HEK293 (cell line): ENCODE data around the gene DEUP1.

Experiments used
- CTCF ChIA-PET: fragments of 350-600 bp; formaldehyde crosslinking; extraction: SDS; loops from one replicate; lab custom pipeline; 2021; ENCODE audit warnings: antibody characterized with exemption; lab: Yijun Ruan, JAX
- POLR2A ChIA-PET: fragments of 300-600 bp; formaldehyde crosslinking; extraction: SDS; loops from one replicate; lab custom pipeline; 2020; ENCODE audit warnings: antibody characterized with exemption, inconsistent platforms; lab: Yijun Ruan, JAX
- H3K27ac ChIP-seq: fragments of 200-500 bp; sonication (Bioruptor generic); 2 replicates; pipeline ENCODE4 v1.5.1; 2014; ENCODE audit warnings: low read depth, low read length, control low read depth, inconsistent platforms; ENCODE audit errors: extremely low read depth
- H3K36me3 ChIP-seq, 2 experiments: fragments of 200-500 bp in 1 of 2; sonication (Bioruptor generic) in 1 of 2; 1 replicate in 1 of 2; 2 replicates in 1 of 2; pipeline ENCODE4 v1.5.1; 2014 to 2017; ENCODE audit warnings: inconsistent platforms in 2 of 2, low read length in 2 of 2; ENCODE audit not compliant: control insufficient read depth in 2 of 2, insufficient read depth in 1 of 2
- H3K4me1 ChIP-seq: fragments of 200-500 bp; sonication (Bioruptor generic); 2 replicates; pipeline ENCODE4 v1.5.1; 2014; ENCODE audit warnings: mild to moderate bottlenecking, low read length, inconsistent platforms; ENCODE audit not compliant: control insufficient read depth, insufficient read depth
- H3K4me3 ChIP-seq: 2 replicates; pipeline ENCODE4 v1.5.1; 2011; ENCODE audit warnings: low read depth, mild to moderate bottlenecking, control low read depth, low read length, moderate library complexity
- H3K9me3 ChIP-seq: fragments of 200-500 bp; sonication (Bioruptor generic); 2 replicates; pipeline ENCODE4 v1.5.1; 2014; ENCODE audit warnings: low read depth, low read length, inconsistent platforms; ENCODE audit not compliant: control insufficient read depth, insufficient read depth
- GLIS1 ChIP-seq: fragments of 450-650 bp; formaldehyde crosslinking; IDR thresholded peaks from 2 replicates; pipeline ENCODE4 v1.5.1; 2016; ENCODE audit warnings: missing biosample characterization, missing genetic modification characterization
- KLF10 ChIP-seq: fragments of 450-650 bp; IDR thresholded peaks from 2 replicates; pipeline ENCODE4 v1.5.1; 2018; ENCODE audit warnings: missing biosample characterization, mild to moderate bottlenecking, missing genetic modification characterization
- MYNN ChIP-seq: fragments of 450-650 bp; formaldehyde crosslinking; IDR thresholded peaks from 2 replicates; pipeline ENCODE4 v1.5.1; 2016; ENCODE audit warnings: missing biosample characterization, missing genetic modification characterization, borderline replicate concordance
- OVOL3 ChIP-seq: fragments of 450-650 bp; formaldehyde crosslinking; IDR thresholded peaks from 2 replicates; pipeline ENCODE4 v1.5.1; 2016; ENCODE audit warnings: missing biosample characterization, missing genetic modification characterization
- TSHZ1 ChIP-seq: fragments of 450-650 bp; formaldehyde crosslinking; IDR thresholded peaks from 2 replicates; pipeline ENCODE4 v1.5.1; 2016; ENCODE audit warnings: missing biosample characterization, missing genetic modification characterization, borderline replicate concordance
- ZBTB11 ChIP-seq: fragments of 450-650 bp; formaldehyde crosslinking; conservative IDR thresholded peaks from 2 replicates; pipeline ENCODE4 v1.5.1; 2016; ENCODE audit warnings: low read depth, missing biosample characterization, missing genetic modification characterization
- ZFP69B ChIP-seq: fragments of 450-650 bp; formaldehyde crosslinking; IDR thresholded peaks from 2 replicates; pipeline ENCODE4 v1.5.1; 2016; ENCODE audit warnings: missing biosample characterization, missing genetic modification characterization
- ZNF18 ChIP-seq: fragments of 450-650 bp; formaldehyde crosslinking; IDR thresholded peaks from 2 replicates; pipeline ENCODE4 v1.5.1; 2016; ENCODE audit warnings: missing biosample characterization, missing genetic modification characterization
- ZNF223 ChIP-seq: fragments of 450-650 bp; formaldehyde crosslinking; IDR thresholded peaks from 2 replicates; pipeline ENCODE4 v1.5.1; 2016; ENCODE audit warnings: missing biosample characterization, missing genetic modification characterization
- ZNF23 ChIP-seq: fragments of 450-650 bp; formaldehyde crosslinking; IDR thresholded peaks from 2 replicates; pipeline ENCODE4 v1.5.1; 2016; ENCODE audit warnings: missing biosample characterization, missing genetic modification characterization, borderline replicate concordance
- ZNF404 ChIP-seq: fragments of 450-650 bp; formaldehyde crosslinking; IDR thresholded peaks from 2 replicates; pipeline ENCODE4 v1.5.1; 2017; ENCODE audit warnings: missing biosample characterization, missing genetic modification characterization
- ZNF416 ChIP-seq: fragments of 450-650 bp; formaldehyde crosslinking; IDR thresholded peaks from 2 replicates; pipeline ENCODE4 v1.5.1; 2016; ENCODE audit warnings: missing biosample characterization, missing genetic modification characterization
- ZNF518A ChIP-seq: fragments of 450-650 bp; formaldehyde crosslinking; conservative IDR thresholded peaks from 2 replicates; pipeline ENCODE4 v1.5.1; 2016; ENCODE audit warnings: low read depth, missing biosample characterization, missing genetic modification characterization
- ZNF529 ChIP-seq: fragments of 450-650 bp; formaldehyde crosslinking; IDR thresholded peaks from 2 replicates; pipeline ENCODE4 v1.5.1; 2017; ENCODE audit warnings: missing genetic modification characterization, missing biosample characterization; ENCODE audit not compliant: insufficient replicate concordance
- ZNF596 ChIP-seq: fragments of 450-650 bp; IDR thresholded peaks from 2 replicates; pipeline ENCODE4 v1.5.0; 2018; ENCODE audit warnings: missing biosample characterization, mild to moderate bottlenecking, missing genetic modification characterization, moderate library complexity
- ZNF654 ChIP-seq: fragments of 450-650 bp; formaldehyde crosslinking; IDR thresholded peaks from 2 replicates; pipeline ENCODE4 v1.5.1; 2016; ENCODE audit warnings: low read depth, missing biosample characterization, missing genetic modification characterization
- ZNF701 ChIP-seq: fragments of 450-650 bp; formaldehyde crosslinking; IDR thresholded peaks from 2 replicates; pipeline ENCODE4 v1.5.1; 2016; ENCODE audit warnings: missing biosample characterization, missing genetic modification characterization
- ZNF76 ChIP-seq: fragments of 450-650 bp; formaldehyde crosslinking; IDR thresholded peaks from 2 replicates; pipeline ENCODE4; 2016; ENCODE audit warnings: low read depth, missing biosample characterization, missing genetic modification characterization, borderline replicate concordance
- ZSCAN4 ChIP-seq: fragments of 450-650 bp; formaldehyde crosslinking; IDR thresholded peaks from 2 replicates; pipeline ENCODE4 v1.5.1; 2017; ENCODE audit warnings: missing biosample characterization, missing genetic modification characterization

The DEUP1 gene

GRCh38 chr11:93288767-93289166 is 41.8 kb upstream of the DEUP1 start:
- ChIA-PET POLR2A (no interaction called here), CTCF (no interaction called here)
- no peaks in the 10 kb centered on the region for H3K9me3 ChIP-seq
- no peak for TF ChIP-seq ZBTB11 (tag by site-specific recombination)
- no peak for TF ChIP-seq GLIS1 (tag by site-specific recombination)
- no peak for TF ChIP-seq ZNF701 (tag by site-specific recombination)
- no peak for TF ChIP-seq MYNN
- no peaks in the 10 kb centered on the region; the same call in 1 of the 2 replicates for H3K4me1 ChIP-seq
- H3K36me3 ChIP-seq: no peaks in the 10 kb centered on the region
- H3K27ac ChIP-seq: no peak overlapping the region
- H3K4me3 ChIP-seq: no peak overlapping the region

- CTCF ChIA-PET: no interaction called here
- TF ChIP-seq ZNF223 (tag by site-specific recombination) (no peak), ZNF416 (tag by site-specific recombination) (no peak), ZNF701 (tag by site-specific recombination) (no peak), ZNF404 (tag by site-specific recombination) (no peak), ZNF529 (tag by site-specific recombination) (no peak), ZNF76 (tag by site-specific recombination) (no peak), OVOL3 (tag by site-specific recombination) (no peak), ZNF654 (tag by site-specific recombination) (no peak), ZFP69B (tag by site-specific recombination) (no peak), TSHZ1 (tag by site-specific recombination) (no peak), ZNF23 (no peak), ZNF18 (tag by site-specific recombination) (no peak), GLIS1 (tag by site-specific recombination) (no peak), ZNF596 (tag by site-specific recombination) (no peak), ZSCAN4 (tag by site-specific recombination) (no peak), ZNF518A (tag by site-specific recombination) (no peak), KLF10 (tag by site-specific recombination) (no peak)
Observed at GRCh38 chr11:93289782-93290463, 40.6 kb upstream of the DEUP1 start.

More at GRCh38 chr11:93289782-93290463, 40.6 kb upstream of the DEUP1 start:
- no peak overlapping the region for H3K4me3 ChIP-seq
- no peaks in the 10 kb centered on the region; the same call in 1 of the 2 replicates for H3K4me1 ChIP-seq
- POLR2A ChIA-PET: no interaction called here
- no peaks in the 10 kb centered on the region for H3K9me3 ChIP-seq
- no peaks in the 10 kb centered on the region for H3K36me3 ChIP-seq
- no peak overlapping the region for H3K27ac ChIP-seq
